GM12878 (cell line): ENCODE results near the gene UTP3. TPM values are rescaled to one million over a fixed set of nuclear protein-coding genes. Genes with fewer than 3 reads are reported as not detected.

Source experiments
- CBX5 ChIP-seq: sonication (generic); IDR thresholded peaks from 2 replicates; pipeline ENCODE4 v1.6.1; 2016; ENCODE audit warnings: low read depth, moderate library complexity, mild to moderate bottlenecking, inconsistent platforms
- EED ChIP-seq: sonication (generic); IDR thresholded peaks from 2 replicates; pipeline ENCODE4 v1.6.1; 2016; ENCODE audit warnings: antibody characterized with exemption, low read depth
- IKZF2 ChIP-seq, 2 experiments: fragments of 450-650 bp; IDR thresholded peaks; 2 replicates each; pipeline ENCODE4 v1.6.1; 2017; ENCODE audit warnings: mild to moderate bottlenecking in 2 of 2, moderate library complexity in 2 of 2
- JUNB ChIP-seq: IDR thresholded peaks from 2 replicates; pipeline ENCODE4 v1.6.1; 2016; ENCODE audit warnings: antibody characterized with exemption, mild to moderate bottlenecking
- JUND ChIP-seq: IDR thresholded peaks from 2 replicates; pipeline ENCODE4 v1.6.1; 2012; ENCODE audit warnings: low read depth, mild to moderate bottlenecking, low read length, improper control_type of control experiment, moderate library complexity
- MEF2A ChIP-seq: IDR thresholded peaks from 2 replicates; pipeline ENCODE4 v1.6.1; 2011; ENCODE audit warnings: low read depth, mild to moderate bottlenecking, low read length, moderate library complexity; ENCODE audit not compliant: insufficient read depth
- MEF2B ChIP-seq: fragments of 450-650 bp; IDR thresholded peaks from 2 replicates; pipeline ENCODE4 v1.6.1; 2018; ENCODE audit warnings: mild to moderate bottlenecking, moderate library complexity; ENCODE audit not compliant: partially characterized antibody, poor library complexity, severe bottlenecking
- NFIC ChIP-seq: IDR thresholded peaks from 2 replicates; pipeline ENCODE4 v1.6.1; 2012; ENCODE audit warnings: low read depth, mild to moderate bottlenecking, inconsistent platforms, low read length, moderate library complexity
- PAX5 ChIP-seq: IDR thresholded peaks from 2 replicates; pipeline ENCODE4 v1.6.1; 2011; ENCODE audit warnings: low read depth, low read length, borderline replicate concordance
- ZNF217 ChIP-seq: fragments of 450-650 bp; IDR thresholded peaks from 2 replicates; pipeline ENCODE4 v1.6.1; 2017; ENCODE audit warnings: antibody characterized with exemption, mild to moderate bottlenecking
- ZNF24 ChIP-seq: fragments of 450-650 bp; IDR thresholded peaks from 2 replicates; pipeline ENCODE4 v1.6.1; 2017; ENCODE audit warnings: antibody characterized with exemption, mild to moderate bottlenecking
- polyA plus RNA-seq, 11 experiments: library from polyadenylated mRNA; depleted of rRNA in 4 of 11; unstranded in 6 of 11; stranded (reverse) in 5 of 11; fragments of >200 nt; fragmentation: Nextera tagmentation in 4 of 11; fragmentation: Illumina TruSeq in 1 of 11; extraction: Ambion mirVana in 4 of 11; extraction: Trizol in 1 of 11; gene quantifications; 1 replicate in 1 of 11; 2 replicates in 10 of 11; pipeline versions ENCODE4 v1.2.1 to v1.2.3, GENCODE V29; 2011 to 2016; ENCODE audit warnings: inconsistent platforms in 2 of 11, missing spikeins in 2 of 11, low read depth in 1 of 11
- total RNA-seq, 4 experiments: library from RNA; depleted of rRNA in 3 of 4; stranded (reverse); fragments of >200 nt in 3 of 4; fragmentation: Illumina TruSeq in 1 of 4; extraction: Trizol in 1 of 4; gene quantifications; 2 replicates each; pipeline versions ENCODE4 v1.2.1 to v1.2.3, GENCODE V29; 2013 to 2021
- TF ChIP-seq, protein P1 (sequence below): fragments of 450-650 bp; conservative IDR thresholded peaks from 2 replicates; pipeline ENCODE4 v1.6.1; 2017; ENCODE audit warnings: mild to moderate bottlenecking, moderate library complexity

The UTP3 gene
- total and polyA plus RNA-seq, 10 of the 15 experiments (the other 5 are each of a cell fraction or from before 2014, with no cell fraction given), result 15.8 to 60.7 (median 22.5) TPM

DNA sequence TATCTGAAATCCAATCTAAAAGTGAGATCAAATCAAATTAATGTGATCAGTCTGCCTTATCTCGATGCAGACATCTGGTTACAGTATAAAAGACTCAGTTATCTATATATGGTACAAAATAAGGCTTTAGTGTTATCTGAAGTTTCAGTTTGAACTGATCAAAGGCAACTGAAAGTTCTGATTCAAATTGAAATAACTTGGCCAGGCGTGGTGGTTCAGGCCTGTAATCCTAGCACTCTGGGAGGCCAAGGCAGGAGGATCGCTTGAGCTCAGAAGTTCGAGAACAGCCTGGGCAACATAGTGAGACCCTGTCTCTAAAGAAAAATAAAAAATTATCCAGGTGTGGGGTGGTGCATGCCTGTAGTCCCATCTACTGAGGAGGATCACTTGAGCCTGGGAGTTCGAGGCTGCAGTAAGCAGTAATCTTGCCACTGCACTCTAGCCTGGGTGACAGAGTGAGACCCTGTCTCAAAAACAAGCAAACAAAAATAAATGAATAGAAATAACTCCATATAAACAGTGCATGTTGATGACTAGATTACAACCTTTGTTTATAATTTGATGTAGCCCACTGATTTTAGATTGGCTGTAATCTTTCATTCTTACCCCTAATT lies 26.9 kb upstream of the UTP3 start (continued):
- TF ChIP-seq JUND (peak; percentile 59; the same call in 1 of the 2 replicates), IKZF2 (IDR thresholded peaks at IDR 0.05) (peak; percentile 41 to 49; a peak in 2 of 4 replicates), MEF2B (peak; percentile 85), PAX5 (0 out of 2 replicates have a peak, but pooled peaks have one; percentile 13), MEF2A (peak; percentile 91), ZNF217 (peak; percentile 99), JUNB (peak; percentile 93), CBX5 (peak; percentile 58; the same call in 1 of the 2 replicates), ZNF24 (peak; percentile 52; the same call in 1 of the 2 replicates), EED (peak; percentile 56; the same call in 1 of the 2 replicates), NFIC (peak; percentile 71; the same call in 1 of the 2 replicates)
- TF ChIP-seq, protein P1, sequence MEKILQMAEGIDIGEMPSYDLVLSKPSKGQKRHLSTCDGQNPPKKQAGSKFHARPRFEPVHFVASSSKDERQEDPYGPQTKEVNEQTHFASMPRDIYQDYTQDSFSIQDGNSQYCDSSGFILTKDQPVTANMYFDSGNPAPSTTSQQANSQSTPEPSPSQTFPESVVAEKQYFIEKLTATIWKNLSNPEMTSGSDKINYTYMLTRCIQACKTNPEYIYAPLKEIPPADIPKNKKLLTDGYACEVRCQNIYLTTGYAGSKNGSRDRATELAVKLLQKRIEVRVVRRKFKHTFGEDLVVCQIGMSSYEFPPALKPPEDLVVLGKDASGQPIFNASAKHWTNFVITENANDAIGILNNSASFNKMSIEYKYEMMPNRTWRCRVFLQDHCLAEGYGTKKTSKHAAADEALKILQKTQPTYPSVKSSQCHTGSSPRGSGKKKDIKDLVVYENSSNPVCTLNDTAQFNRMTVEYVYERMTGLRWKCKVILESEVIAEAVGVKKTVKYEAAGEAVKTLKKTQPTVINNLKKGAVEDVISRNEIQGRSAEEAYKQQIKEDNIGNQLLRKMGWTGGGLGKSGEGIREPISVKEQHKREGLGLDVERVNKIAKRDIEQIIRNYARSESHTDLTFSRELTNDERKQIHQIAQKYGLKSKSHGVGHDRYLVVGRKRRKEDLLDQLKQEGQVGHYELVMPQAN, result peak; percentile 66
- TF ChIP-seq, all 136 proteins: peak for 32; not testable (repeated sequence) for 104
